ENCODE results near the gene SH3RF3.

DNA sequence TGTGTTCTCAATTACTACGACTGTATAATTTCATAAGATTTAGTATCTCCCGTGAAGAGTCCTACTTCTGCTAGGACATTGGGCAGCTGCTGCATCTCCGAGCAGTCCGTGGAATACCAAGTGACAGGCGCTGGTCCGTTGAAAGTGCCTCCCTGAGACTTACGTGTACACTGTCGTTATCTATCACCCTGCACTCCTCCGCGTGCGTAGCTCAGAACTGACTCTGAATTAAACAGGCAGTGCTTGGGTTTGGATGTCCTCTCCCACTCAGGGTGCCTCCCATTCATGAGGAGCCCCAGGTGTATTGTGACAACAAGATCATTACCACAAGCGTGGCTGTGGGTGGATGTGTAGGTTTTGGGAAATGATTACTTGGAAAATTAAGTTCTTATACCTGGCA lies 148.4 kb downstream of the SH3RF3 start:
- TF ChIP-seq GATA2 (IDR thresholded peaks at IDR 0.05; ENCODE audit: low read depth, low read length) (no peak), GATA3 (IDR thresholded peaks at IDR 0.05; ENCODE audit: low read depth, low read length) (no peak)
